ENCODE results near the gene CLINT1. TPM values are rescaled to one million over a fixed set of nuclear protein-coding genes. Genes with fewer than 3 reads are reported as not detected.

The CLINT1 gene
- total and polyA plus RNA-seq, 2 of the 13 experiments (the other 11 are each of a cell fraction or from before 2014, with no cell fraction given): 64.0 to 104 TPM

DNA sequence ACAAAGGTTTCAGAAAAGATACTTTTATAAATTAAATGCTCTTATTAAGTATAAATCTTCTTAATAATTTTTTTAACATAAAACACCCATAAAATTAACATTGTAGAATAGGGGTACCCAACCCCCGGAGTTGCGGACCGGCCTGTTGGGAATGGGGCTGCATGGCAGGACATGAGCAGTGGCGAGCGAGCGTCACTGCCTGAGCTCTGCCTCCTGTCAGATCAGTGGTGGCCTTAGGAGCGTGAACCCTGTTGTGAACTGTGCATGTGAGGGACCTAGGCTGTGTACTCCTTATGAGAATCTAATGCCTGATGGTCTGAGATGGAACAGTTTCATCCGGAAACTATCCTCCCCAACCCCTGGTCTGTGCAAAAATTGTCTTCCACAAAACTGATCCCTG lies 35.3 kb downstream of the CLINT1 start:
- Histone ChIP-seq H3K4me1 (ENCODE audit: insufficient read depth, low read length) (peaks cover 37% of the 10 kb centered on the region), H2AFZ (ENCODE audit: low read length) (no peak overlapping the region), H3K36me3 (replicated peaks in 1 of 2; ENCODE audit: control insufficient read depth in 1 of 2, insufficient read depth in 2 of 2, low read length in 2 of 2) (no peaks in the 10 kb centered on the region; a peak in 1 of 5 replicates), H3K27me3 (ENCODE audit: control insufficient read depth in 1 of 2, insufficient read depth in 2 of 2, low read length in 2 of 2) (no peaks in the 10 kb centered on the region), H3K9me3 (ENCODE audit: low read length) (no peaks in the 10 kb centered on the region), H4K20me1 (ENCODE audit: insufficient read depth, low read length) (peaks cover 27% of the 10 kb centered on the region), H3K27ac (ENCODE audit: extremely low read length, insufficient read depth, low read length) (no peak overlapping the region), H3K4me2 (ENCODE audit: low read depth, low read length) (no peak overlapping the region), H3K9ac (ENCODE audit: insufficient read depth, low read depth, low read length) (no peak overlapping the region), H3K4me3 (replicated peaks in 1 of 3; ENCODE audit: insufficient read depth in 1 of 3, low read depth in 2 of 3, low read length in 3 of 3) (no peak overlapping the region), H3K79me2 (ENCODE audit: insufficient read depth, low read length) (peaks cover 65% of the 10 kb centered on the region)
- POLR2A ChIA-PET: no interaction called here
- DNase-seq (ENCODE audit: low spot score): no peak
- FAIRE-seq: no peak
- ATAC-seq: peak; percentile 46; the same call in 2 of the 3 replicates
- intact Hi-C loops (cut with micrococcal nuclease; ENCODE audit: unreplicated experiment) (no loop called here), in situ Hi-C loops (cut with HindIII; ENCODE audit: extremely low pct_ligation_motif_present, low pct_unique_long_range_greater_than_20kb) (loop anchor here (10.0 kb wide), 1 partner anchor 91 kb away; no protein-coding TSS in a partner anchor)
- no TSS peak for BruUV-seq (replicated peaks)
- CTCF ChIA-PET (ENCODE audit: low intra/inter-chr PET ratio, low total read pairs): no interaction called here
- 95% methylated on average over 7 of the region's 8 CpGs for WGBS (ENCODE audit: low lambda C conversion rate)
- no peak for TF ChIP-seq JDP2 (CRISPR knock-in tag; IDR thresholded peaks at IDR 0.05; ENCODE audit: borderline replicate concordance)
- TF ChIP-seq JUNB (CRISPR knock-in tag; IDR thresholded peaks at IDR 0.05; ENCODE audit: borderline replicate concordance): no peak
- no peak for TF ChIP-seq ETS1 (CRISPR knock-in tag; IDR thresholded peaks at IDR 0.05)
- no peak for TF ChIP-seq ZNF674 (CRISPR knock-in tag; IDR thresholded peaks at IDR 0.05; ENCODE audit: low read depth)
- TF ChIP-seq ZNF652 (CRISPR knock-in tag; IDR thresholded peaks at IDR 0.05; ENCODE audit: borderline replicate concordance, low read depth): no peak
- TF ChIP-seq ZBTB44 (CRISPR knock-in tag; IDR thresholded peaks at IDR 0.05): no peak
- TF ChIP-seq ZNF816 (CRISPR knock-in tag; IDR thresholded peaks at IDR 0.05; ENCODE audit: borderline replicate concordance): no peak
- no peak for TF ChIP-seq MEF2D (CRISPR knock-in tag; IDR thresholded peaks at IDR 0.05)
- no peak for TF ChIP-seq NR3C1 (CRISPR knock-in tag; IDR thresholded peaks at IDR 0.05)

Measured in HepG2 (cell line).